Hepatocyte (in vitro differentiated cells): ENCODE results near the gene NMRK1.

Experiments
- EZH2 ChIP-seq: fragments of 200-600 bp; sonication (generic); IDR thresholded peaks from 2 replicates; pipeline ENCODE4 v1.6.1; 2016; ENCODE audit warnings: antibody characterized with exemption, mild to moderate bottlenecking, borderline replicate concordance
- TF ChIP-seq, protein P1 (sequence below): fragments of 200-600 bp; sonication (generic); IDR thresholded peaks from 2 replicates; pipeline ENCODE4 v1.5.1; 2016; ENCODE audit warnings: antibody characterized with exemption, mild to moderate bottlenecking; ENCODE audit not compliant: poor library complexity

- TF ChIP-seq, protein P1, sequence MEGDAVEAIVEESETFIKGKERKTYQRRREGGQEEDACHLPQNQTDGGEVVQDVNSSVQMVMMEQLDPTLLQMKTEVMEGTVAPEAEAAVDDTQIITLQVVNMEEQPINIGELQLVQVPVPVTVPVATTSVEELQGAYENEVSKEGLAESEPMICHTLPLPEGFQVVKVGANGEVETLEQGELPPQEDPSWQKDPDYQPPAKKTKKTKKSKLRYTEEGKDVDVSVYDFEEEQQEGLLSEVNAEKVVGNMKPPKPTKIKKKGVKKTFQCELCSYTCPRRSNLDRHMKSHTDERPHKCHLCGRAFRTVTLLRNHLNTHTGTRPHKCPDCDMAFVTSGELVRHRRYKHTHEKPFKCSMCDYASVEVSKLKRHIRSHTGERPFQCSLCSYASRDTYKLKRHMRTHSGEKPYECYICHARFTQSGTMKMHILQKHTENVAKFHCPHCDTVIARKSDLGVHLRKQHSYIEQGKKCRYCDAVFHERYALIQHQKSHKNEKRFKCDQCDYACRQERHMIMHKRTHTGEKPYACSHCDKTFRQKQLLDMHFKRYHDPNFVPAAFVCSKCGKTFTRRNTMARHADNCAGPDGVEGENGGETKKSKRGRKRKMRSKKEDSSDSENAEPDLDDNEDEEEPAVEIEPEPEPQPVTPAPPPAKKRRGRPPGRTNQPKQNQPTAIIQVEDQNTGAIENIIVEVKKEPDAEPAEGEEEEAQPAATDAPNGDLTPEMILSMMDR = no peak
- TF ChIP-seq EZH2 = no peak
Observed at GRCh38 chr9:75111019-75111622, 23.2 kb upstream of the NMRK1 start.
